Thoracic aorta (tissue), 2 donors: ENCODE measurements around the gene VSIG2. TPM values are rescaled to one million over a fixed set of nuclear protein-coding genes. Genes with fewer than 3 reads are reported as not detected.
A peak's percentile ranks its signal among the peaks of the same experiment; 100 is the strongest.

Experiments used
- ATAC-seq: fragments of 150-250 bp; one replicate; pipeline ENCODE4 v1.8.0; 2017; ENCODE audit warnings: low read depth; ENCODE audit not compliant: insufficient number of reproducible peaks, low FRiP score
- DNase-seq: peaks from one replicate; pipeline ENCODE4 v3.0.0-alpha.2; 2020; ENCODE audit warnings: low spot score
- H3K27ac ChIP-seq, 2 donors: fragments of 200-600 bp; sonication (generic); 1 replicate in 1 of 2; 2 replicates in 1 of 2; pipeline ENCODE4 v1.5.1; 2016; ENCODE audit warnings: mild to moderate bottlenecking in 2 of 2, moderate library complexity in 2 of 2
- H3K27me3 ChIP-seq: fragments of 200-600 bp; sonication (generic); replicated peaks from 2 replicates; pipeline ENCODE4 v1.6.0; 2016; ENCODE audit warnings: mild to moderate bottlenecking; ENCODE audit not compliant: insufficient read depth
- H3K36me3 ChIP-seq: fragments of 200-600 bp; sonication (generic); one replicate; pipeline ENCODE4 v1.5.1; 2016
- H3K4me1 ChIP-seq, 2 donors: fragments of 200-600 bp; sonication (generic); 1 replicate in 1 of 2; 2 replicates in 1 of 2; pipeline versions ENCODE4 v1.5.1 to v1.6.0; 2016; ENCODE audit warnings: low read depth in 2 of 2, mild to moderate bottlenecking in 1 of 2; ENCODE audit not compliant: control insufficient read depth in 1 of 2
- H3K4me3 ChIP-seq: fragments of 200-600 bp; sonication (generic); 2 replicates; pipeline ENCODE4 v1.5.1; 2016; ENCODE audit warnings: mild to moderate bottlenecking
- H3K9me3 ChIP-seq: fragments of 200-600 bp; sonication (generic); 2 replicates; pipeline ENCODE4 v1.5.1; 2016
- total RNA-seq, 2 donors: library from RNA; depleted of rRNA; stranded (reverse); fragments of >200 nt; gene quantifications; one replicate each; pipeline versions ENCODE4 v1.1.0 to v1.2.3, GENCODE V29; 2016
- TF ChIP-seq, protein P1 (sequence below): fragments of 200-600 bp; sonication (generic); IDR thresholded peaks from one replicate; pipeline ENCODE4 v1.5.1; 2019; ENCODE audit warnings: antibody characterized with exemption

Gene VSIG2
- total RNA-seq, 2 donors from 2014 or later: 1.2 to 2.7 TPM

DNA sequence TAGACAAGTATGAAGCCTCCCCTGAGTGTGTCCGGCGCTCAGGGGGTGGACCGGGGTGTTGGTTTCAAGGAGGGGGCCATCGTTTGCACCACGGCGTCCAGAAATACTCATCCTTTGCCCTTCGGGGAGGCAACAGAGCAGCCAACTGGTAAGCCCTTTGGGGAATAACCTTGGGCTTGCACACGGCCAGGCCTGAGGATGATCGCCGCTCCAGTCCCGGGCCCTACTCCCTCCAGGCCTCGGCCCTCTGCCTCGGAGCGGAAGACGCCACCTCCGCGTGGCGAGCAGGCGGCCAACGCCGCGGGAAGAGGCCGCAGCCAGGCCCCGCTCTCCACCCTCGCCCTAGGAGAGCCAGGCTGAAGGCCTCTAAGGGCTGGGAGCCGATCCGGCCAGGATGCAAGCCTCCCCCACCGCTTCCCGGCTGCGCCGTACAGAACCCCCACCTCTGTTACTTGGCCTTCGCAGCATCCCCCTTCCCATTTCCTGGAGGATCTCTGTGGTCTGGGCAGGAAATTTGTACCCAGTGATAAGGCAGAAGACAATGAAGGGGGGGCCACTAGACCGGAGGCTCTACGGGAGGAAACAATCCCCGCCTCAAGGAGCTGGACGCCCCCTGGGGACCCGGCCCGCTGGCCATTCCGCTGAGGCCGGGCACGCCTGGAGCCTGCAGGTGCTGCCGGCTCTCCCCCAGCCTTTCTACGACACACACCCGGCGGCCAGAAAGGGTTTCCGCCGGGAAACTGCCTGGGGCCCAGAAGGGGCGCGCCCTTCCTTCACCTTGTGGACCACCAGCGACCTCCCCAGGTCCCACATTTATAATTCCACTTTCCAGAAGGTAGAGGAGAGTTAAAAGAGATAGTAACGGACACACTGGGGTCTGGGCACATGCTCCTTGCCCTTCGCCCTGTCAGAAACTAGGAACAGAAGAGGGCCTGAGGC lies 7.5 kb upstream of the VSIG2 start:
- peak overlapping the region; percentile 81 to 83 for H3K27ac ChIP-seq
- TF ChIP-seq, protein P1, sequence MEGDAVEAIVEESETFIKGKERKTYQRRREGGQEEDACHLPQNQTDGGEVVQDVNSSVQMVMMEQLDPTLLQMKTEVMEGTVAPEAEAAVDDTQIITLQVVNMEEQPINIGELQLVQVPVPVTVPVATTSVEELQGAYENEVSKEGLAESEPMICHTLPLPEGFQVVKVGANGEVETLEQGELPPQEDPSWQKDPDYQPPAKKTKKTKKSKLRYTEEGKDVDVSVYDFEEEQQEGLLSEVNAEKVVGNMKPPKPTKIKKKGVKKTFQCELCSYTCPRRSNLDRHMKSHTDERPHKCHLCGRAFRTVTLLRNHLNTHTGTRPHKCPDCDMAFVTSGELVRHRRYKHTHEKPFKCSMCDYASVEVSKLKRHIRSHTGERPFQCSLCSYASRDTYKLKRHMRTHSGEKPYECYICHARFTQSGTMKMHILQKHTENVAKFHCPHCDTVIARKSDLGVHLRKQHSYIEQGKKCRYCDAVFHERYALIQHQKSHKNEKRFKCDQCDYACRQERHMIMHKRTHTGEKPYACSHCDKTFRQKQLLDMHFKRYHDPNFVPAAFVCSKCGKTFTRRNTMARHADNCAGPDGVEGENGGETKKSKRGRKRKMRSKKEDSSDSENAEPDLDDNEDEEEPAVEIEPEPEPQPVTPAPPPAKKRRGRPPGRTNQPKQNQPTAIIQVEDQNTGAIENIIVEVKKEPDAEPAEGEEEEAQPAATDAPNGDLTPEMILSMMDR: no peak
- H3K9me3 ChIP-seq: no peaks in the 10 kb centered on the region
- peaks cover 11 to 51% of the 10 kb centered on the region in 2 donors for H3K4me1 ChIP-seq
- H3K36me3 ChIP-seq: no peaks in the 10 kb centered on the region
- H3K4me3 ChIP-seq: peak overlapping the region; percentile 70
- DNase-seq (no peak), ATAC-seq (no peak)
- no peaks in the 10 kb centered on the region for H3K27me3 ChIP-seq

DNA sequence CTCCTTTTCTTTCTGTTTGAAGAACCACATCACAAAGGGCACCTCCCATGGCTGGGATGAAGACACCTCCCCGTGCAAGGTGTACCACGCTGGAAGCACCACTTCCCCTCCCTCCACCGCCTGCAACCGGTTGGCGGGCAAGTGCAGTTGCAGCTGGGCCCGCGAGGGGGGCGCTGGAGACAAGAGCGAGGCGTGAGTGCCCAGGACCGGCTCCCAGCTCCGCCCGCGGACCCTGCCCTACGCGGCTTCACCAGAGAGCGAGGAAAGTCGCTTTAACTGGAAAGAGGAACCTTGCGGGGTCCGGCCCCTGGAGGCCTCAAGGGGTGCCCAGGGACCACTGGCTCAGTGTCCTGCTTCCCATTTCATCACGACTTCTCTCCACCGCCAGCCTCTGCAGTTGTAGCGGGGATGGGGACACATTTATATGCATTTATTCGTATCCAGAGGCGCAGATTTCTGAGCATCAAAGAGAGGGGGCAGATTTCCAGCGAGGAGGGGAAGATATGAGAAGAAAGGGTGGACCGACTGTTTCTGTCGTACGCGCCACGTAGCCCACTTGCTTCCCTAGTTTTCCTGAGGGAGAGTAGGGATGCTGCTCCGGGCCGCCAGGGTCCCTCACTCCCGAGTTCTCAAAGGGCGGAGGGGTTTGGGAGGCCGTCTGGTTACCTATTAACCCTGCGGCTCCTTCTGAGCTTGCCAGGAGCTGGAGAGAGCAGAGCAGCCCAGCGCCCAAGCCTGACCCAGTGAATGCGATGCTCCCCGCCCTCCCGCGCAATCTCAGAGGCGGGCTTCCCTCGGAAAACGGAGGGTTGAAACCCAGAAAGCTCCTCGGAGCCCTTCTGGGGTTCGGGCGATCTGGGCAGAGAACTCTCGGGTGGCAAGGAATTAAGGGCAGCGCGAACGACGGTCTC lies 6.6 kb upstream of the VSIG2 start:
- H3K36me3 ChIP-seq: no peaks in the 10 kb centered on the region
- H3K4me3 ChIP-seq: peak overlapping the region; percentile 70
- H3K27me3 ChIP-seq: no peaks in the 10 kb centered on the region
- TF ChIP-seq, protein P1: peak; percentile 59
- no peaks in the 10 kb centered on the region for H3K9me3 ChIP-seq
- DNase-seq (no peak), ATAC-seq (no peak)
- peaks cover 11 to 49% of the 10 kb centered on the region in 2 donors for H3K4me1 ChIP-seq
- H3K27ac ChIP-seq: peak overlapping the region in 1 of 2 donors; percentile 83

DNA sequence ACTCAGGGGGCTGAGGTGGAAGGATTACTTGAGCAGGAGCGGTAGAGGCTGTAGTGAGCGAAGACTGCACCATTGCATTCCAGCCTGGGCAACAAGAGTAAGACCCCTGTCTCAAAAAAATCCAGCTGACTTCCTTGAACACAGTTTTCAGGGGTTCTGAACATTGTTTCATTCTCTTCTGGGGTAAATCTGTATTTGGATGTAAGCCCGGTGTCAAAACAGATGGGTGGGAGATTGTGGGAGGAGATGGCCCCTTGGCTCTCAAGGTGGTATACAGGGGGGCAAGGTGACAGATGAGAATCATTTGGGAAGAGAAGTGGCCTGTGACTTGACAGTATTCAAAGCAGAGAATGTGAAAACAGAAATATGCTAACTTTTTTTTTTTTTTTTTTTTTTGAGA lies 5.3 kb upstream of the VSIG2 start:
- ATAC-seq (no peak), DNase-seq (no peak)
- H3K27ac ChIP-seq: no peak overlapping the region
- H3K27me3 ChIP-seq: no peaks in the 10 kb centered on the region
- no peaks in the 10 kb centered on the region for H3K9me3 ChIP-seq
- no peak overlapping the region for H3K4me3 ChIP-seq
- H3K36me3 ChIP-seq: no peaks in the 10 kb centered on the region
- TF ChIP-seq, protein P1: no peak
- H3K4me1 ChIP-seq: peaks cover 11 to 36% of the 10 kb centered on the region in 2 donors

DNA sequence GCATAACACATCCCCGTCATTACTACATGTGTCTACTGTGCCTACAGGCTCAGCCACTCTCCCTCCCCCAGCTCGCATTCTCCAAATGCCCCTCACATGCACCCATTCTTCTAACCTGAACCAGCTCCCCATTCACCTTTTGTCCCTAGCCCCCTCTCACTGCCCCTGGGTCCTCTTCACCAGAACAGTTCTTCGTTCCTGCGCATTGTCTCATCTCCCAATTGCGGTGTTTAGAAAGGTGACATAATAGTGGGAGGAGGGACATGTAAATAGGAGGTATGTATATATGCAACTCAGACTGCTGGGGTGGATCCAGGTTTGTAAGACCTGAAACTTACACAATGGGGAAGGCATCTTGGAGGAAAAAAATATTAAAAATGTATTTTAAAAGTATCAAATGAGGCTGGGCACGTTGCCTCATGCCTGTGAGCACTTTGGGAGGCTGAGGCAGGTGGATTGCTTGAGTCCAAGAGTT lies 4.7 kb upstream of the VSIG2 start:
- TF ChIP-seq, protein P1: no peak
- no peaks in the 10 kb centered on the region for H3K27me3 ChIP-seq

More for the DNA sequence above, 4.7 kb upstream of the VSIG2 start:
- no peak overlapping the region for H3K4me3 ChIP-seq
- H3K9me3 ChIP-seq: no peaks in the 10 kb centered on the region
- no peaks in the 10 kb centered on the region for H3K36me3 ChIP-seq
- DNase-seq (no peak), ATAC-seq (no peak)
- peaks cover 11 to 31% of the 10 kb centered on the region in 2 donors for H3K4me1 ChIP-seq
- no peak overlapping the region for H3K27ac ChIP-seq
